GM23338 (cell line): ENCODE measurements around the gene NUCB1. TPM values are rescaled to one million over a fixed set of nuclear protein-coding genes. Genes with fewer than 3 reads are reported as not detected.

ENCODE experiments used
- ATAC-seq: fragments of 200-7000 bp; cut with Tn5 transposase; 3 replicates; pipeline ENCODE4 v1.9.1; 2020
- DNase-seq: peaks from one replicate; pipeline ENCODE4 v3.0.0-alpha.2; 2015; ENCODE audit warnings: low spot score
- H2AFZ ChIP-seq: fragments of 200-600 bp; sonication (generic); 2 replicates; pipeline ENCODE4 v1.8.0; 2016; ENCODE audit warnings: antibody characterized with exemption, mild to moderate bottlenecking, moderate library complexity
- H3F3A ChIP-seq: fragments of 200-600 bp; sonication (generic); replicated peaks from 2 replicates; pipeline ENCODE4 v1.8.0; 2017; ENCODE audit warnings: antibody characterized with exemption, mixed run types, low read depth
- H3K27ac ChIP-seq: fragments of 200-600 bp; sonication (generic); 2 replicates; pipeline ENCODE4 v1.6.1; 2016; ENCODE audit warnings: low read depth
- H3K27me3 ChIP-seq: fragments of 200-600 bp; sonication (generic); 2 replicates; pipeline ENCODE4 v1.8.0; 2016; ENCODE audit warnings: mild to moderate bottlenecking, mixed run types, moderate library complexity; ENCODE audit not compliant: insufficient read depth
- H3K36me3 ChIP-seq: fragments of 200-600 bp; sonication (generic); 2 replicates; pipeline ENCODE4 v1.8.0; 2016; ENCODE audit warnings: mild to moderate bottlenecking; ENCODE audit not compliant: insufficient read depth
- H3K4me1 ChIP-seq: fragments of 200-600 bp; sonication (generic); 2 replicates; pipeline ENCODE4 v1.8.0; 2016; ENCODE audit warnings: mild to moderate bottlenecking, moderate library complexity; ENCODE audit not compliant: insufficient read depth
- H3K4me2 ChIP-seq: fragments of 200-600 bp; sonication (generic); 2 replicates; pipeline ENCODE4 v1.7.1; 2017; ENCODE audit warnings: mixed run types
- H3K4me3 ChIP-seq: fragments of 200-600 bp; sonication (generic); 2 replicates; pipeline ENCODE4 v1.6.1; 2016; ENCODE audit warnings: mixed run types
- H3K79me2 ChIP-seq: fragments of 200-600 bp; sonication (generic); replicated peaks from 2 replicates; pipeline ENCODE4 v1.8.0; 2017; ENCODE audit warnings: mild to moderate bottlenecking; ENCODE audit not compliant: insufficient read depth
- H3K9me2 ChIP-seq: fragments of 200-600 bp; sonication (generic); 2 replicates; pipeline ENCODE4 v1.8.0; 2017; ENCODE audit not compliant: insufficient read depth
- H4K20me1 ChIP-seq: fragments of 200-600 bp; sonication (generic); replicated peaks from 2 replicates; pipeline ENCODE4 v1.8.0; 2017; ENCODE audit warnings: mild to moderate bottlenecking; ENCODE audit not compliant: insufficient read depth
- H3K27ac Mint-ChIP-seq: 2 replicates; pipeline ENCODE4 v1.8.0; 2020; ENCODE audit warnings: inconsistent platforms, mild to moderate bottlenecking, moderate library complexity, mixed read lengths
- H3K27me3 Mint-ChIP-seq: 3 replicates; pipeline ENCODE4 v1.8.0; 2022; ENCODE audit warnings: low read depth, mild to moderate bottlenecking, moderate library complexity, mixed read lengths, inconsistent platforms; ENCODE audit not compliant: insufficient read depth, poor library complexity
- H3K36me3 Mint-ChIP-seq: 3 replicates; pipeline ENCODE4 v1.8.0; 2021; ENCODE audit warnings: low read depth, mild to moderate bottlenecking, inconsistent platforms, moderate library complexity, mixed read lengths
- H3K4me1 Mint-ChIP-seq: 3 replicates; pipeline ENCODE4 v1.8.0; 2020; ENCODE audit warnings: mild to moderate bottlenecking, inconsistent platforms, mixed read lengths
- H3K4me3 Mint-ChIP-seq: 3 replicates; pipeline ENCODE4 v1.8.0; 2021; ENCODE audit warnings: moderate library complexity, mild to moderate bottlenecking, inconsistent platforms, mixed read lengths
- H3K9me3 Mint-ChIP-seq: 3 replicates; pipeline ENCODE4 v1.8.0; 2020; ENCODE audit warnings: moderate library complexity, mild to moderate bottlenecking, inconsistent platforms, mixed read lengths
- CREB1 ChIP-seq: fragments of 250-450 bp; sonication (Bioruptor Pico); IDR thresholded peaks from 2 replicates; pipeline ENCODE4 v1.5.0; 2020; ENCODE audit warnings: low read depth, mild to moderate bottlenecking, moderate library complexity
- POLR2AphosphoS5 ChIP-seq: IDR thresholded peaks from 2 replicates; pipeline ENCODE4 v1.6.1; 2016; ENCODE audit warnings: antibody characterized with exemption, low read depth
- ZNF114 ChIP-seq: fragments of 250-450 bp; sonication (Bioruptor Pico); IDR thresholded peaks from 2 replicates; pipeline ENCODE4 v1.5.0; 2020; ENCODE audit warnings: mild to moderate bottlenecking, moderate library complexity
- ZNF331 ChIP-seq: fragments of 250-450 bp; sonication (Bioruptor Pico); IDR thresholded peaks from 2 replicates; pipeline ENCODE4 v1.5.0; 2020; ENCODE audit warnings: low read depth, mild to moderate bottlenecking, moderate library complexity
- polyA plus RNA-seq: library from polyadenylated mRNA; unstranded; fragments of >200 nt; fragmentation: Nextera tagmentation; extraction: Ambion mirVana; gene quantifications from 2 replicates; pipeline ENCODE4 v1.2.1, GENCODE V29; 2016
- total RNA-seq: library from RNA; depleted of rRNA; stranded (reverse); fragments of >200 nt; shearing (Covaris generic); gene quantifications from 2 replicates; pipeline ENCODE4 v1.2.3, GENCODE V29; 2014
- TF ChIP-seq, protein P1 (sequence below): fragments of 250-450 bp; sonication (Bioruptor Pico); IDR thresholded peaks from 2 replicates; pipeline ENCODE4 v1.5.0; 2020; ENCODE audit warnings: mild to moderate bottlenecking, moderate library complexity
- TF ChIP-seq, protein P2 (sequence below), 2 experiments: fragments of 200-600 bp in 1 of 2; sonication (generic) in 1 of 2; conservative IDR thresholded peaks; 2 replicates each; pipeline versions ENCODE4 v1.5.1 to v1.6.1; 2016 to 2017; ENCODE audit warnings: antibody characterized with exemption in 2 of 2, low read depth in 2 of 2, mild to moderate bottlenecking in 2 of 2, moderate library complexity in 1 of 2

Gene NUCB1
- total and polyA plus RNA-seq, 2 experiments from 2014 or later: 57.1 to 163 TPM

DNA sequence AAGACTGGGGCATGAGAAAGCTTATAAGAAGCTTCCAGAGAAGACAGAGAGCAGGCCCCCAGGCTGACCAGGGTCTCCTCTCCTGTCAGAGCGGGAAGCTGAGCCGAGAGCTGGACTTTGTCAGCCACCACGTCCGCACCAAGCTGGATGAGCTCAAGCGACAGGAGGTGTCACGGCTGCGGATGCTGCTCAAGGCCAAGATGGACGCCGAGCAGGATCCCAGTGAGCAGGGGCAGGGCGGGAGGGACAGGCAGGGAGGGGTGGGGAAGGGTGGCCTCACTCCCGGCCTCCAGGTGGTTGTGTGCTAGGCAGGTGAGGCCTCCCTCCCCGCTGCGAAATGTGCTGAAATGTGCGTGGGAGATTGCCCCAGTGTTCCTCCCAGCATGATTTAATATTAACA, 5.6 kb downstream of the NUCB1 start (continued):
- TF ChIP-seq, protein P1, sequence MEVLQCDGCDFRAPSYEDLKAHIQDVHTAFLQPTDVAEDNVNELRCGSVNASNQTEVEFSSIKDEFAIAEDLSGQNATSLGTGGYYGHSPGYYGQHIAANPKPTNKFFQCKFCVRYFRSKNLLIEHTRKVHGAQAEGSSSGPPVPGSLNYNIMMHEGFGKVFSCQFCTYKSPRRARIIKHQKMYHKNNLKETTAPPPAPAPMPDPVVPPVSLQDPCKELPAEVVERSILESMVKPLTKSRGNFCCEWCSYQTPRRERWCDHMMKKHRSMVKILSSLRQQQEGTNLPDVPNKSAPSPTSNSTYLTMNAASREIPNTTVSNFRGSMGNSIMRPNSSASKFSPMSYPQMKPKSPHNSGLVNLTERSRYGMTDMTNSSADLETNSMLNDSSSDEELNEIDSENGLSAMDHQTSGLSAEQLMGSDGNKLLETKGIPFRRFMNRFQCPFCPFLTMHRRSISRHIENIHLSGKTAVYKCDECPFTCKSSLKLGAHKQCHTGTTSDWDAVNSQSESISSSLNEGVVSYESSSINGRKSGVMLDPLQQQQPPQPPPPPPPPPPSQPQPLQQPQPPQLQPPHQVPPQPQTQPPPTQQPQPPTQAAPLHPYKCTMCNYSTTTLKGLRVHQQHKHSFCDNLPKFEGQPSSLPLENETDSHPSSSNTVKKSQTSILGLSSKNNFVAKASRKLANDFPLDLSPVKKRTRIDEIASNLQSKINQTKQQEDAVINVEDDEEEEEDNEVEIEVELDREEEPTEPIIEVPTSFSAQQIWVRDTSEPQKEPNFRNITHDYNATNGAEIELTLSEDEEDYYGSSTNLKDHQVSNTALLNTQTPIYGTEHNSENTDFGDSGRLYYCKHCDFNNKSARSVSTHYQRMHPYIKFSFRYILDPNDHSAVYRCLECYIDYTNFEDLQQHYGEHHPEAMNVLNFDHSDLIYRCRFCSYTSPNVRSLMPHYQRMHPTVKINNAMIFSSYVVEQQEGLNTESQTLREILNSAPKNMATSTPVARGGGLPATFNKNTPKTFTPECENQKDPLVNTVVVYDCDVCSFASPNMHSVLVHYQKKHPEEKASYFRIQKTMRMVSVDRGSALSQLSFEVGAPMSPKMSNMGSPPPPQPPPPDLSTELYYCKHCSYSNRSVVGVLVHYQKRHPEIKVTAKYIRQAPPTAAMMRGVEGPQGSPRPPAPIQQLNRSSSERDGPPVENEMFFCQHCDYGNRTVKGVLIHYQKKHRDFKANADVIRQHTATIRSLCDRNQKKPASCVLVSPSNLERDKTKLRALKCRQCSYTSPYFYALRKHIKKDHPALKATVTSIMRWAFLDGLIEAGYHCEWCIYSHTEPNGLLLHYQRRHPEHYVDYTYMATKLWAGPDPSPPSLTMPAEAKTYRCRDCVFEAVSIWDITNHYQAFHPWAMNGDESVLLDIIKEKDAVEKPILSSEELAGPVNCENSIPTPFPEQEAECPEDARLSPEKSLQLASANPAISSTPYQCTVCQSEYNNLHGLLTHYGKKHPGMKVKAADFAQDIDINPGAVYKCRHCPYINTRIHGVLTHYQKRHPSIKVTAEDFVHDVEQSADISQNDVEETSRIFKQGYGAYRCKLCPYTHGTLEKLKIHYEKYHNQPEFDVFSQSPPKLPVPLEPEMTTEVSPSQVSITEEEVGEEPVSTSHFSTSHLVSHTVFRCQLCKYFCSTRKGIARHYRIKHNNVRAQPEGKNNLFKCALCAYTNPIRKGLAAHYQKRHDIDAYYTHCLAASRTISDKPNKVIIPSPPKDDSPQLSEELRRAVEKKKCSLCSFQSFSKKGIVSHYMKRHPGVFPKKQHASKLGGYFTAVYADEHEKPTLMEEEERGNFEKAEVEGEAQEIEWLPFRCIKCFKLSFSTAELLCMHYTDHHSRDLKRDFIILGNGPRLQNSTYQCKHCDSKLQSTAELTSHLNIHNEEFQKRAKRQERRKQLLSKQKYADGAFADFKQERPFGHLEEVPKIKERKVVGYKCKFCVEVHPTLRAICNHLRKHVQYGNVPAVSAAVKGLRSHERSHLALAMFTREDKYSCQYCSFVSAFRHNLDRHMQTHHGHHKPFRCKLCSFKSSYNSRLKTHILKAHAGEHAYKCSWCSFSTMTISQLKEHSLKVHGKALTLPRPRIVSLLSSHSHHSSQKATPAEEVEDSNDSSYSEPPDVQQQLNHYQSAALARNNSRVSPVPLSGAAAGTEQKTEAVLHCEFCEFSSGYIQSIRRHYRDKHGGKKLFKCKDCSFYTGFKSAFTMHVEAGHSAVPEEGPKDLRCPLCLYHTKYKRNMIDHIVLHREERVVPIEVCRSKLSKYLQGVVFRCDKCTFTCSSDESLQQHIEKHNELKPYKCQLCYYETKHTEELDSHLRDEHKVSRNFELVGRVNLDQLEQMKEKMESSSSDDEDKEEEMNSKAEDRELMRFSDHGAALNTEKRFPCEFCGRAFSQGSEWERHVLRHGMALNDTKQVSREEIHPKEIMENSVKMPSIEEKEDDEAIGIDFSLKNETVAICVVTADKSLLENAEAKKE (CRISPR knock-in tag): no peak
- TF ChIP-seq, protein P2, sequence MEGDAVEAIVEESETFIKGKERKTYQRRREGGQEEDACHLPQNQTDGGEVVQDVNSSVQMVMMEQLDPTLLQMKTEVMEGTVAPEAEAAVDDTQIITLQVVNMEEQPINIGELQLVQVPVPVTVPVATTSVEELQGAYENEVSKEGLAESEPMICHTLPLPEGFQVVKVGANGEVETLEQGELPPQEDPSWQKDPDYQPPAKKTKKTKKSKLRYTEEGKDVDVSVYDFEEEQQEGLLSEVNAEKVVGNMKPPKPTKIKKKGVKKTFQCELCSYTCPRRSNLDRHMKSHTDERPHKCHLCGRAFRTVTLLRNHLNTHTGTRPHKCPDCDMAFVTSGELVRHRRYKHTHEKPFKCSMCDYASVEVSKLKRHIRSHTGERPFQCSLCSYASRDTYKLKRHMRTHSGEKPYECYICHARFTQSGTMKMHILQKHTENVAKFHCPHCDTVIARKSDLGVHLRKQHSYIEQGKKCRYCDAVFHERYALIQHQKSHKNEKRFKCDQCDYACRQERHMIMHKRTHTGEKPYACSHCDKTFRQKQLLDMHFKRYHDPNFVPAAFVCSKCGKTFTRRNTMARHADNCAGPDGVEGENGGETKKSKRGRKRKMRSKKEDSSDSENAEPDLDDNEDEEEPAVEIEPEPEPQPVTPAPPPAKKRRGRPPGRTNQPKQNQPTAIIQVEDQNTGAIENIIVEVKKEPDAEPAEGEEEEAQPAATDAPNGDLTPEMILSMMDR (conservative IDR thresholded peaks at IDR 0.05; ENCODE audit: low read depth in 2 of 2): no peak

DNA sequence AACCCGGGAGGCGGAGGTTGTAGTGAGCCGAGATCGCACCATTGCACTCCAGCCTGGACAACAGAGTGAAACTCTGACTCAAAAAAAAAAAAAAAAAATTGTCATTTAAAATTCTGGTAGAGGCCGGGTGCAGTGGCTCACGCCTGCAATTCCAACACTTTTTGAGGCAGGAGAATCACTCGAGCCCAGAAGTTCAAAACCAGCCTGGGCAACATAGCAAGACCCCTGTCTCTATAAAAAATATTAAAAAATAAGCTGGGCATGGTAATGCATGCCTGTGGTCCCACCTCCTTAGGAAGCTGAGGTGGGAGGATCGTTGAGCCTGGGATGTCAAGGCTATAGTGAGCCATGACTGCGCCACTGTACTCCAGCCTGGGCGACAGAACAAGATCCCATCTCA, 6.2 kb downstream of the NUCB1 start:
- H3K27me3 ChIP-seq: no peaks in the 10 kb centered on the region
- no peaks in the 10 kb centered on the region for H3K4me1 Mint-ChIP-seq
- H3K9me3 Mint-ChIP-seq: no peaks in the 10 kb centered on the region
- peaks cover 63% of the 10 kb centered on the region for H3K36me3 Mint-ChIP-seq
- DNase-seq (no peak), ATAC-seq (no peak)
- no peak overlapping the region for H3K4me3 ChIP-seq
- H3K4me2 ChIP-seq: no peak overlapping the region
- H3F3A ChIP-seq: no peaks in the 10 kb centered on the region
- no peak overlapping the region for H3K4me3 Mint-ChIP-seq
- no peaks in the 10 kb centered on the region for H4K20me1 ChIP-seq
- H3K9me2 ChIP-seq: no peaks in the 10 kb centered on the region
- peaks cover 8% of the 10 kb centered on the region for H3K27me3 Mint-ChIP-seq
- H3K79me2 ChIP-seq: peaks cover 18% of the 10 kb centered on the region
- no peak overlapping the region for H3K27ac Mint-ChIP-seq
- no peaks in the 10 kb centered on the region for H3K4me1 ChIP-seq
- no peak overlapping the region for H3K27ac ChIP-seq
- H3K36me3 ChIP-seq: peaks cover 5% of the 10 kb centered on the region
- H2AFZ ChIP-seq: no peak overlapping the region
- TF ChIP-seq CREB1 (CRISPR knock-in tag): no peak
- TF ChIP-seq, protein P1 (CRISPR knock-in tag): no peak
- TF ChIP-seq ZNF331 (CRISPR knock-in tag): no peak
- no peak for TF ChIP-seq ZNF114 (CRISPR knock-in tag)
- no peak for TF ChIP-seq POLR2AphosphoS5
